IMR-90 (cell line): ENCODE results near the gene XRCC5. TPM values are rescaled to one million over a fixed set of nuclear protein-coding genes. Genes with fewer than 3 reads are reported as not detected.
A peak's percentile ranks its signal among the peaks of the same experiment; 100 is the strongest.

Experiments used
- ATAC-seq: fragments of 200-7000 bp; cut with Tn5 transposase; 2 replicates; pipeline ENCODE4 v1.9.1; 2020; ENCODE audit warnings: low read depth, mild to moderate bottlenecking, moderate library complexity
- BruUV-seq: library from RNA; stranded (reverse); fragments of 400-500 nt; replicated peaks from 2 replicates; lab custom pipeline; 2021; lab: Mats Ljungman, UMichigan
- CTCF ChIA-PET: fragments of 300-600 bp; formaldehyde crosslinking; extraction: SDS; loops from one replicate; lab custom pipeline; 2021; ENCODE audit warnings: antibody characterized with exemption; lab: Yijun Ruan, JAX
- POLR2A ChIA-PET: fragments of 300-600 bp; sonication (Branson Sonifier 250); formaldehyde crosslinking; loops from one replicate; lab custom pipeline; 2022; ENCODE audit warnings: antibody characterized with exemption; ENCODE audit not compliant: unreplicated experiment; lab: Charles Lee
- DNase-seq: peaks from one replicate; pipeline ENCODE4 v3.0.0; 2013
- H2AFZ ChIP-seq: replicated peaks from 2 replicates; pipeline ENCODE3; 2013; ENCODE audit warnings: low read length, mild to moderate bottlenecking; ENCODE audit not compliant: poor library complexity
- H2AK5ac ChIP-seq: 2 replicates; pipeline ENCODE4 v1.6.1; 2013; ENCODE audit warnings: low read depth, low read length, inconsistent platforms
- H2AK9ac ChIP-seq: replicated peaks from 2 replicates; pipeline ENCODE3; 2013; ENCODE audit warnings: mild to moderate bottlenecking, low read depth, low read length, moderate library complexity; ENCODE audit not compliant: poor library complexity
- H2BK120ac ChIP-seq: 2 replicates; pipeline ENCODE4 v1.6.1; 2013; ENCODE audit warnings: low read depth, low read length, inconsistent platforms
- H2BK15ac ChIP-seq: 3 replicates; pipeline ENCODE4 v1.6.1; 2013; ENCODE audit warnings: low read depth, low read length, inconsistent platforms
- H2BK20ac ChIP-seq: 2 replicates; pipeline ENCODE4 v1.6.1; 2013; ENCODE audit warnings: low read depth, mild to moderate bottlenecking, inconsistent platforms, low read length, moderate library complexity
- H2BK5ac ChIP-seq: 2 replicates; pipeline ENCODE4 v1.6.1; 2013; ENCODE audit warnings: mild to moderate bottlenecking, low read depth, low read length, inconsistent platforms; ENCODE audit not compliant: poor library complexity, severe bottlenecking
- H3K14ac ChIP-seq: replicated peaks from 2 replicates; pipeline ENCODE4 v1.6.1; 2013; ENCODE audit warnings: low read depth, low read length, inconsistent platforms
- H3K18ac ChIP-seq: 2 replicates; pipeline ENCODE4 v1.6.1; 2013; ENCODE audit warnings: low read depth, low read length, control low read depth
- H3K23ac ChIP-seq: 2 replicates; pipeline ENCODE4 v1.6.1; 2013; ENCODE audit warnings: low read depth, low read length, inconsistent platforms
- H3K27ac ChIP-seq: 2 replicates; pipeline ENCODE4 v1.5.1; 2013; ENCODE audit warnings: mild to moderate bottlenecking, control low read depth, low read length; ENCODE audit not compliant: insufficient read depth
- H3K27me3 ChIP-seq: 2 replicates; pipeline ENCODE4 v1.6.1; 2013; ENCODE audit warnings: low read length; ENCODE audit not compliant: control insufficient read depth, insufficient read depth
- H3K36me3 ChIP-seq: 2 replicates; pipeline ENCODE4 v1.6.1; 2013; ENCODE audit warnings: low read length, mixed read lengths; ENCODE audit not compliant: control insufficient read depth, insufficient read depth
- H3K4ac ChIP-seq: 2 replicates; pipeline ENCODE4 v1.6.1; 2013; ENCODE audit warnings: low read depth, low read length, inconsistent platforms
- H3K4me1 ChIP-seq: 2 replicates; pipeline ENCODE4 v1.6.1; 2013; ENCODE audit warnings: low read length, mixed read lengths; ENCODE audit not compliant: control insufficient read depth, insufficient read depth
- H3K4me2 ChIP-seq: 2 replicates; pipeline ENCODE4 v1.6.1; 2013; ENCODE audit warnings: low read depth, mild to moderate bottlenecking, control low read depth, low read length, moderate library complexity
- H3K4me3 ChIP-seq: 2 replicates; pipeline ENCODE4 v1.5.1; 2013; ENCODE audit warnings: low read depth, mild to moderate bottlenecking, control low read depth, low read length, moderate library complexity; ENCODE audit not compliant: insufficient read depth
- H3K56ac ChIP-seq: 2 replicates; pipeline ENCODE4 v1.6.1; 2013; ENCODE audit warnings: low read length, inconsistent platforms; ENCODE audit not compliant: insufficient read depth; ENCODE audit errors: extremely low read depth
- H3K79me1 ChIP-seq, 2 experiments: 2 replicates each; pipeline ENCODE4 v1.6.1; 2013; ENCODE audit warnings: low read length in 2 of 2, inconsistent platforms in 1 of 2, low read depth in 1 of 2
- H3K9ac ChIP-seq: 2 replicates; pipeline ENCODE4 v1.6.1; 2013; ENCODE audit warnings: low read depth, low read length, control low read depth
- H3K9me1 ChIP-seq: 2 replicates; pipeline ENCODE4 v1.6.1; 2013; ENCODE audit warnings: low read length, inconsistent platforms; ENCODE audit not compliant: insufficient read depth
- H3K9me3 ChIP-seq: 2 replicates; pipeline ENCODE4 v1.6.1; 2013; ENCODE audit warnings: low read length; ENCODE audit not compliant: control insufficient read depth, insufficient read depth
- H4K20me1 ChIP-seq: 2 replicates; pipeline ENCODE4 v1.6.1; 2013; ENCODE audit warnings: low read length, inconsistent platforms; ENCODE audit not compliant: insufficient read depth
- H4K5ac ChIP-seq: 2 replicates; pipeline ENCODE4 v1.6.1; 2013; ENCODE audit warnings: mild to moderate bottlenecking, low read depth, low read length, control low read depth
- H4K8ac ChIP-seq, 2 experiments: 2 replicates each; pipeline ENCODE4 v1.6.1; 2013; ENCODE audit warnings: low read depth in 2 of 2, low read length in 2 of 2, control low read depth in 1 of 2, inconsistent platforms in 1 of 2
- H4K91ac ChIP-seq: 2 replicates; pipeline ENCODE4 v1.6.1; 2013; ENCODE audit warnings: low read depth, low read length, inconsistent platforms; ENCODE audit not compliant: insufficient read depth
- BHLHE40 ChIP-seq: fragments of 150-350 bp; IDR thresholded peaks from 2 replicates; pipeline ENCODE4 v1.6.1; 2016; ENCODE audit warnings: mild to moderate bottlenecking, low read depth, low read length
- CEBPB ChIP-seq: IDR thresholded peaks from 2 replicates; pipeline ENCODE4 v1.6.1; 2012; ENCODE audit warnings: low read depth, low read length, improper control_type of control experiment
- CHD1 ChIP-seq: IDR thresholded peaks from 2 replicates; pipeline ENCODE4 v1.6.1; 2012; ENCODE audit warnings: low read depth, low read length, improper control_type of control experiment
- CTCF ChIP-seq: conservative IDR thresholded peaks from 2 replicates; pipeline ENCODE4 v1.5.1; 2012; ENCODE audit warnings: mild to moderate bottlenecking, low read depth, low read length, improper control_type of control experiment
- FOS ChIP-seq: fragments of 150-350 bp; IDR thresholded peaks from 2 replicates; pipeline ENCODE4 v1.6.1; 2016; ENCODE audit warnings: low read depth, low read length
- MAFK ChIP-seq: IDR thresholded peaks from 2 replicates; pipeline ENCODE4 v1.6.1; 2012; ENCODE audit warnings: low read depth, low read length, improper control_type of control experiment
- MAZ ChIP-seq: IDR thresholded peaks from 2 replicates; pipeline ENCODE4 v1.6.1; 2012; ENCODE audit warnings: low read depth, mild to moderate bottlenecking, low read length, improper control_type of control experiment, moderate library complexity, borderline replicate concordance
- MXI1 ChIP-seq: IDR thresholded peaks from 2 replicates; pipeline ENCODE4 v1.6.1; 2012; ENCODE audit warnings: low read depth, mild to moderate bottlenecking, low read length, moderate library complexity, borderline replicate concordance
- NFE2L2 ChIP-seq: fragments of 150-350 bp; IDR thresholded peaks from 2 replicates; pipeline ENCODE4 v1.6.1; 2016; ENCODE audit warnings: low read depth, mild to moderate bottlenecking, low read length
- POLR2A ChIP-seq: IDR thresholded peaks from 2 replicates; pipeline ENCODE4 v1.6.1; 2012; ENCODE audit warnings: mild to moderate bottlenecking, low read depth, low read length
- RAD21 ChIP-seq: IDR thresholded peaks from 2 replicates; pipeline ENCODE4 v1.6.1; 2012; ENCODE audit warnings: low read length, improper control_type of control experiment
- RCOR1 ChIP-seq: IDR thresholded peaks from 2 replicates; pipeline ENCODE4 v1.6.1; 2012; ENCODE audit warnings: mild to moderate bottlenecking, low read length, improper control_type of control experiment; ENCODE audit not compliant: insufficient replicate concordance
- RFX5 ChIP-seq: IDR thresholded peaks from 2 replicates; pipeline ENCODE4 v1.8.0; 2012; ENCODE audit warnings: low read depth, mild to moderate bottlenecking, low read length, moderate library complexity
- SMC3 ChIP-seq: fragments of 150-350 bp; IDR thresholded peaks from 2 replicates; pipeline ENCODE4 v1.6.1; 2016; ENCODE audit warnings: low read depth, mild to moderate bottlenecking, antibody characterized with exemption, low read length, moderate library complexity
- USF2 ChIP-seq: fragments of 150-350 bp; IDR thresholded peaks from 2 replicates; pipeline ENCODE4 v1.6.1; 2017; ENCODE audit warnings: mild to moderate bottlenecking, antibody characterized with exemption, low read length, low read depth
- WGBS, 2 experiments: methylation state at CpG; one replicate each; pipeline versions ENCODE4 v1.1.5 to v1.1.7; 2013; ENCODE audit warnings: missing lambda C conversion rate in 2 of 2; ENCODE audit not compliant: insufficient read length in 1 of 2; ENCODE audit errors: extremely low coverage in 2 of 2; 5-methylcytosine and 5-hydroxymethylcytosine counted together
- dilution Hi-C: fragments of 300-500 bp; cut with HindIII; formaldehyde crosslinking; loops from one replicate; pipeline ENCODE4 v1.14.3; 2018; ENCODE audit warnings: low sequenced_read_pairs; ENCODE audit not compliant: unreplicated experiment
- in situ Hi-C: fragments of 300-500 bp; cut with MboI; formaldehyde crosslinking; loops from 3 replicates; pipeline ENCODE4 v1.14.3; 2019; ENCODE audit warnings: low sequenced_read_pairs, inconsistent platforms, mixed read lengths
- intact Hi-C: fragments of 100-400 bp; cut with micrococcal nuclease; formaldehyde crosslinking; loops from 2 replicates; pipeline ENCODE4 v1.10.0; 2022
- polyA plus RNA-seq, 3 experiments: library from polyadenylated mRNA; depleted of rRNA; stranded (reverse); fragments of >200 nt; gene quantifications; 2 replicates each; pipeline ENCODE4 v1.2.3, GENCODE V29; 2012; ENCODE audit warnings: low replicate concordance in 1 of 3
- total RNA-seq: library from RNA; depleted of rRNA; stranded (reverse); fragments of >200 nt; gene quantifications from 2 replicates; pipeline ENCODE4 v1.2.3, GENCODE V29; 2012
- TF ChIP-seq, protein P1 (sequence below): fragments of 150-350 bp; IDR thresholded peaks from 2 replicates; pipeline ENCODE4 v1.6.1; 2016; ENCODE audit warnings: low read depth, mild to moderate bottlenecking, low read length, moderate library complexity, borderline replicate concordance

Gene XRCC5
- total and polyA plus RNA-seq, 2 of the 4 experiments (the other 2 are of a cell fraction): 144 to 509 TPM

GRCh38 chr2:216205486-216205885 is 96.3 kb downstream of the XRCC5 start:
- Histone ChIP-seq H3K4me2 (no peak overlapping the region), H4K5ac (no peak overlapping the region), H3K36me3 (peaks cover 40% of the 10 kb centered on the region), H3K14ac (no peak overlapping the region), H4K20me1 (no peaks in the 10 kb centered on the region), H2BK5ac (no peak overlapping the region), H3K4me3 (no peak overlapping the region), H3K27me3 (no peaks in the 10 kb centered on the region), H3K18ac (no peak overlapping the region), H3K27ac (no peak overlapping the region), H3K9ac (no peak overlapping the region), H2BK20ac (no peak overlapping the region), H3K9me3 (no peaks in the 10 kb centered on the region), H2BK120ac (no peak overlapping the region), H3K4me1 (peaks cover 6% of the 10 kb centered on the region), H3K56ac (no peak overlapping the region), H3K9me1 (peaks cover 17% of the 10 kb centered on the region), H2BK15ac (no peak overlapping the region), H4K8ac (no peak overlapping the region), H3K23ac (no peak overlapping the region), H3K4ac (no peak overlapping the region), H2AFZ (no peak overlapping the region), H2AK5ac (no peak overlapping the region), H2AK9ac (no peak overlapping the region), H4K91ac (no peak overlapping the region), H3K79me1 (peaks cover 26 to 49% of the 10 kb centered on the region in 2 experiments)
- ChIA-PET CTCF (no interaction called here), POLR2A (no interaction called here)
- no peak for TF ChIP-seq MAFK
- TF ChIP-seq RFX5: no peak
- no peak for TF ChIP-seq CEBPB
- no peak for TF ChIP-seq SMC3
- TF ChIP-seq NFE2L2: no peak
- no peak for TF ChIP-seq BHLHE40
- no peak for TF ChIP-seq RAD21
- TF ChIP-seq MAZ: no peak
- no peak for TF ChIP-seq POLR2A
- TF ChIP-seq RCOR1: no peak
- TF ChIP-seq MXI1: no peak
- TF ChIP-seq, protein P1, sequence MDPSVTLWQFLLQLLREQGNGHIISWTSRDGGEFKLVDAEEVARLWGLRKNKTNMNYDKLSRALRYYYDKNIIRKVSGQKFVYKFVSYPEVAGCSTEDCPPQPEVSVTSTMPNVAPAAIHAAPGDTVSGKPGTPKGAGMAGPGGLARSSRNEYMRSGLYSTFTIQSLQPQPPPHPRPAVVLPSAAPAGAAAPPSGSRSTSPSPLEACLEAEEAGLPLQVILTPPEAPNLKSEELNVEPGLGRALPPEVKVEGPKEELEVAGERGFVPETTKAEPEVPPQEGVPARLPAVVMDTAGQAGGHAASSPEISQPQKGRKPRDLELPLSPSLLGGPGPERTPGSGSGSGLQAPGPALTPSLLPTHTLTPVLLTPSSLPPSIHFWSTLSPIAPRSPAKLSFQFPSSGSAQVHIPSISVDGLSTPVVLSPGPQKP: no peak
- TF ChIP-seq CHD1: no peak
- TF ChIP-seq USF2: no peak
- no peak for TF ChIP-seq FOS
- TF ChIP-seq CTCF: no peak
- DNase-seq (no peak), ATAC-seq (no peak)
- in situ Hi-C loops (loop anchor here (25.0 kb wide), 1 partner anchor 207 kb away; the partner anchor contains the start of gene SMARCAL1), intact Hi-C loops (no loop called here), dilution Hi-C loops (no loop called here)
- TSS peak; percentile 68 for BruUV-seq
- no CpG with 5 or more reads among the region's 1 CpG for WGBS, 2 experiments
